HUES6 (cell line): ENCODE results near the gene ATP2A3.

Experiments used
- H3K27ac ChIP-seq: 2 replicates; pipeline ENCODE4 v1.7.0; 2013; ENCODE audit warnings: low read depth, mild to moderate bottlenecking, low read length, inconsistent platforms
- H3K27me3 ChIP-seq: 2 replicates; pipeline ENCODE4 v1.6.1; 2013; ENCODE audit warnings: low read length; ENCODE audit not compliant: control insufficient read depth, insufficient read depth
- H3K36me3 ChIP-seq: 2 replicates; pipeline ENCODE4 v1.6.1; 2013; ENCODE audit warnings: low read length; ENCODE audit not compliant: control insufficient read depth, insufficient read depth
- H3K4me1 ChIP-seq: 2 replicates; pipeline ENCODE4 v1.6.1; 2013; ENCODE audit warnings: low read length; ENCODE audit not compliant: control insufficient read depth, insufficient read depth
- H3K4me3 ChIP-seq: 2 replicates; pipeline ENCODE4 v1.5.1; 2013; ENCODE audit warnings: low read depth, low read length
- H3K9ac ChIP-seq: one replicate; pipeline ENCODE4 v1.6.1; 2013; ENCODE audit warnings: mild to moderate bottlenecking, low read length
- H3K9me3 ChIP-seq: 2 replicates; pipeline ENCODE4 v1.6.1; 2013; ENCODE audit warnings: low read depth, low read length; ENCODE audit not compliant: control insufficient read depth, insufficient read depth

Gene ATP2A3

DNA sequence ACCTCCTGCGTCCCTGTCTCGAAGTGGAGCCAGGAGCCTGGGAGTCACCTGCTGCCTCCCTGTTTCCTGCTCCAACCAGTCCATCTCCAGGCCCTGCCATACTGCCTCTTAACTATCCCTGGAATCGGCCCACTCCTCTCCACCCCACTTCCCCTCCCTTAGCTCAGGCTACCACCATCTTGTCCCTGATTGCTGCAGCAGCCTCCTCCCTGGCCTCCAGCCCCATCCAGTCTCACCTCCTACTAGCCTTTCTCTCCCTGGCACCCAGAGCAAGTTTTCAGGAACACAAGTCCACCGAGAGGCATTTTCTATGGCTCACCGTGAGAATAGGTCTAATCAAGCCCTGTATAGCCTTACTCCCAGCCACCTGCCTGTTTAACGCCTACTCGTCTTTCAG lies 70.5 kb downstream of the ATP2A3 start:
- peak overlapping the region; percentile 75 for H3K4me3 ChIP-seq
- H3K9me3 ChIP-seq, result no peaks in the 10 kb centered on the region
- no peaks in the 10 kb centered on the region for H3K36me3 ChIP-seq
- H3K4me1 ChIP-seq, result peaks cover 44% of the 10 kb centered on the region
- peak overlapping the region; percentile 24 for H3K9ac ChIP-seq
- no peak overlapping the region for H3K27ac ChIP-seq
- peaks cover 20% of the 10 kb centered on the region for H3K27me3 ChIP-seq

GRCh38 chr17:3893003-3893719 lies 71.1 kb downstream of the ATP2A3 start, which contains the start of gene CAMKK1:
Gene CAMKK1, minus strand, starts transcription at chr17:3893053. Its CDS starts 7,366 bp downstream, at chr17:3885687.
- peak within 1 kb of the TSS; percentile 83 for H3K4me3 ChIP-seq
- no peaks in the 10 kb centered on the region for H3K36me3 ChIP-seq
- peaks cover 20% of the 10 kb centered on the region for H3K27me3 ChIP-seq
- peaks cover 48% of the 10 kb centered on the region for H3K4me1 ChIP-seq
- H3K9ac ChIP-seq, result peak within 1 kb of the TSS; percentile 54
- no peaks in the 10 kb centered on the region for H3K9me3 ChIP-seq
- H3K27ac ChIP-seq, result 0 out of 2 replicates have a peak within 1 kb of the TSS, but pooled peaks have one; percentile 57

GRCh38 chr17:3892095-3892998 lies 71.9 kb downstream of the ATP2A3 start:
- Histone ChIP-seq H3K27ac (no peak overlapping the region), H3K9me3 (no peaks in the 10 kb centered on the region), H3K4me3 (peak overlapping the region; percentile 83), H3K9ac (peak overlapping the region; percentile 54), H3K36me3 (no peaks in the 10 kb centered on the region), H3K27me3 (peaks cover 20% of the 10 kb centered on the region), H3K4me1 (peaks cover 56% of the 10 kb centered on the region)

- H3K9ac ChIP-seq, result no peak overlapping the region
- H3K27ac ChIP-seq, result no peak overlapping the region
Measured at GRCh38 chr17:3891626-3892094, 72.6 kb downstream of the ATP2A3 start.

GRCh38 chr17:3890878-3891219 lies 73.4 kb downstream of the ATP2A3 start:
- H3K9me3 ChIP-seq, result no peaks in the 10 kb centered on the region
- H3K4me3 ChIP-seq, result no peak overlapping the region
- no peak overlapping the region for H3K9ac ChIP-seq
- peaks cover 60% of the 10 kb centered on the region for H3K4me1 ChIP-seq
- peaks cover 20% of the 10 kb centered on the region for H3K27me3 ChIP-seq
- H3K27ac ChIP-seq, result no peak overlapping the region
- no peaks in the 10 kb centered on the region for H3K36me3 ChIP-seq

More at GRCh38 chr17:3891626-3892094, 72.6 kb downstream of the ATP2A3 start:
- Histone ChIP-seq H3K9me3 (no peaks in the 10 kb centered on the region), H3K4me1 (peaks cover 60% of the 10 kb centered on the region), H3K4me3 (peak overlapping the region; percentile 83), H3K36me3 (no peaks in the 10 kb centered on the region), H3K27me3 (peaks cover 20% of the 10 kb centered on the region)

GRCh38 chr17:3890082-3890877 lies 74.0 kb downstream of the ATP2A3 start:
- no peak overlapping the region for H3K4me3 ChIP-seq
- no peak overlapping the region for H3K9ac ChIP-seq
- H3K4me1 ChIP-seq, result peaks cover 60% of the 10 kb centered on the region
- H3K9me3 ChIP-seq, result no peaks in the 10 kb centered on the region
- peaks cover 20% of the 10 kb centered on the region for H3K27me3 ChIP-seq
- peaks cover under 1% of the 10 kb centered on the region; the same call in 1 of the 2 replicates for H3K36me3 ChIP-seq
- no peak overlapping the region for H3K27ac ChIP-seq

DNA sequence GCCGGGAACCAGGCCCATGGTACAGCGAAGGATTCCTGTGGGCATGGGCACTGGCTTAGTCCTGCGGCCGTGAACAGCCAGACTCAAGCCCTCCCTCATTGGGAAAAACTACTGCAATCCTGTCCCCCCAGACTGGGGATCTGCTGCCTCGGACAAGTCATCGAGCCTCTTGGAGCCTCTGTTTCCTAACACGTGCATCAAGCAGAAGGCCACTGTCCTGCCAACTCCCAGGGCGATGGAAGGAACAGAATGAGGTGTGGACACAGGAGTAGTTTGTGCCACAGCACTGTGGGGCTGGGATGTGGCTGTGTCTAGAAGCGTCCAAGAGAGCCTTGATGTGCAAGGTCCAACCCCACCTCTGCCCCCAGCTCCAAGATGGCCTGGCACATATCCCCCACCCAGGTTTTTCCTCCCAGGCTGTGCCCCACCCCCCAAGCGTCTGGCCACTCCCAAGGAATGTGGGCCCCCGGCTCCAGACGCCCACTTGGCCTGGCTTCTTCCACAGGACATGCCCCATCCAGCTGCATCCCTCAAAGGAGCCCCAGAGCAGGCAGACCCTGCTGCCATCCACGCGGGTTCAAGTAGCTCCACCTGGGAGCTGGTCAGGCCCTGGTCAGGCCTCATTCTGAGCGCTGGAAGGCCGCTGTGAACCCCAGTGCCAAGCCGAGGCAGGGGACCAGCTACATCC lies 74.8 kb downstream of the ATP2A3 start:
- Histone ChIP-seq H3K9me3 (no peaks in the 10 kb centered on the region), H3K27me3 (peaks cover 20% of the 10 kb centered on the region), H3K4me3 (no peak overlapping the region), H3K4me1 (peaks cover 57% of the 10 kb centered on the region), H3K27ac (no peak overlapping the region), H3K9ac (no peak overlapping the region), H3K36me3 (peaks cover 3% of the 10 kb centered on the region; the same call in 1 of the 2 replicates)

GRCh38 chr17:3888343-3889171 lies 75.7 kb downstream of the ATP2A3 start:
- H3K9me3 ChIP-seq, result no peaks in the 10 kb centered on the region
- no peak overlapping the region for H3K4me3 ChIP-seq
- peak overlapping the region; percentile 1 for H3K9ac ChIP-seq
- H3K36me3 ChIP-seq, result peaks cover 3% of the 10 kb centered on the region; the same call in 1 of the 2 replicates
- no peak overlapping the region for H3K27ac ChIP-seq
- H3K4me1 ChIP-seq, result peaks cover 52% of the 10 kb centered on the region
- H3K27me3 ChIP-seq, result peaks cover 15% of the 10 kb centered on the region

GRCh38 chr17:3887804-3888203 lies 76.4 kb downstream of the ATP2A3 start:
- H3K9me3 ChIP-seq, result no peaks in the 10 kb centered on the region
- peaks cover 49% of the 10 kb centered on the region for H3K4me1 ChIP-seq
- no peak overlapping the region for H3K27ac ChIP-seq
- no peak overlapping the region for H3K4me3 ChIP-seq
- H3K9ac ChIP-seq, result no peak overlapping the region
- H3K36me3 ChIP-seq, result peaks cover 3% of the 10 kb centered on the region; the same call in 1 of the 2 replicates
- H3K27me3 ChIP-seq, result peaks cover 15% of the 10 kb centered on the region
